ENCODE data around the gene KIAA0513. TPM values are rescaled to one million over a fixed set of nuclear protein-coding genes. Genes with fewer than 3 reads are reported as not detected.

The KIAA0513 gene
- total and polyA plus RNA-seq, 2 experiments from 2014 or later = 12.8 to 24.6 TPM

GRCh38 chr16:85141491-85142128 is 114.0 kb downstream of the KIAA0513 start:
- Histone ChIP-seq H3K4me3 (no peak overlapping the region), H3K9me3 (ENCODE audit: low read depth) (no peaks in the 10 kb centered on the region), H3K27ac (no peak overlapping the region), H3K4me1 (ENCODE audit: low read depth) (peaks cover 17% of the 10 kb centered on the region), H3K36me3 (no peaks in the 10 kb centered on the region), H3K27me3 (no peaks in the 10 kb centered on the region)
- no peak for TF ChIP-seq CTCF (IDR thresholded peaks at IDR 0.05; ENCODE audit: low read depth, low read length)
- DNase-seq (ENCODE audit: low read depth in 1 of 2, low spot score in 1 of 2) = peak in 1 of 2 donors; percentile 38

- H3K4me1 ChIP-seq (ENCODE audit: low read depth) = peaks cover 15% of the 10 kb centered on the region
These were observed 114.5 kb downstream of the KIAA0513 start for GRCh38 chr16:85142129-85142513.

GRCh38 chr16:85142771-85143211 is 115.2 kb downstream of the KIAA0513 start:
- Histone ChIP-seq H3K36me3 (no peaks in the 10 kb centered on the region), H3K27ac (no peak overlapping the region), H3K4me3 (no peak overlapping the region), H3K9me3 (ENCODE audit: low read depth) (no peaks in the 10 kb centered on the region), H3K27me3 (no peaks in the 10 kb centered on the region), H3K4me1 (ENCODE audit: low read depth) (peaks cover 10% of the 10 kb centered on the region)
- no peak for TF ChIP-seq CTCF (IDR thresholded peaks at IDR 0.05; ENCODE audit: low read depth, low read length)
- DNase-seq (ENCODE audit: low read depth in 1 of 2, low spot score in 1 of 2) = no peak

More at GRCh38 chr16:85142129-85142513, 114.5 kb downstream of the KIAA0513 start:
- H3K9me3 ChIP-seq (ENCODE audit: low read depth) = no peaks in the 10 kb centered on the region
- H3K27me3 ChIP-seq = no peaks in the 10 kb centered on the region
- no peak overlapping the region for H3K27ac ChIP-seq
- TF ChIP-seq CTCF (IDR thresholded peaks at IDR 0.05; ENCODE audit: low read depth, low read length) = no peak
- DNase-seq (ENCODE audit: low read depth in 1 of 2, low spot score in 1 of 2) = no peak
- no peak overlapping the region for H3K4me3 ChIP-seq
- H3K36me3 ChIP-seq = no peaks in the 10 kb centered on the region

Other genes with a start within 250 kb of the KIAA0513 start
- 1.7 and 2.7 TPM in 2 replicates for gene CRISPLD2, start 207.8 kb upstream of the KIAA0513 start, total RNA-seq
- gene CRISPLD2, start 207.8 kb upstream of the KIAA0513 start, polyA plus RNA-seq = 0.91 and 3.7 TPM in 2 replicates
- 65.0 and 70.1 TPM in 2 replicates for gene ZDHHC7, start 16.3 kb upstream of the KIAA0513 start, total RNA-seq
- gene ZDHHC7, start 16.3 kb upstream of the KIAA0513 start, polyA plus RNA-seq = 57.8 and 71.6 TPM in 2 replicates
- not detected in 2 replicates for gene CIBAR2, start 84.7 kb downstream of the KIAA0513 start, total RNA-seq
- not detected in 2 replicates for gene CIBAR2, start 84.7 kb downstream of the KIAA0513 start, polyA plus RNA-seq

All from cardiac muscle cell (in vitro differentiated cells and primary cell).